Measurements from ENCODE around the gene KRT80. TPM values are rescaled to one million over a fixed set of nuclear protein-coding genes. Genes with fewer than 3 reads are reported as not detected.

The KRT80 gene
- total RNA-seq, 1 experiment from 2014 or later = 51.5 TPM

- peaks cover 22% of the 10 kb centered on the region for H3K4me1 ChIP-seq (ENCODE audit: control insufficient read depth, insufficient read depth, low read length)
- ChIA-PET CTCF (interaction anchor here (0.7 to 1.0 kb wide), 2 partner anchors 12 to 106 kb away, joined by 3 read pairs; no protein-coding TSS in a partner anchor), POLR2A (interaction anchor here (0.6 kb wide), 1 partner anchor 28 kb away, joined by 3 read pairs; no protein-coding TSS in a partner anchor)
- ATAC-seq (0 out of 2 replicates have a peak, but pooled peaks have one; percentile 4), DNase-seq (ENCODE audit: low read depth, low spot score) (no peak)
- intact Hi-C loops (cut with micrococcal nuclease; ENCODE audit: unreplicated experiment) = no loop called here
- H3K27me3 ChIP-seq (ENCODE audit: control insufficient read depth, insufficient read depth, low read length) = no peaks in the 10 kb centered on the region
- in situ Hi-C loops (cut with HindIII; ENCODE audit: low pct_unique_long_range_greater_than_20kb, low sequenced_read_pairs) = no loop called here
- peak overlapping the region; percentile 63; the same call in 1 of the 2 replicates for H3K27ac ChIP-seq (ENCODE audit: low read length)
- H3K36me3 ChIP-seq (ENCODE audit: control insufficient read depth, insufficient read depth, low read length) = no peaks in the 10 kb centered on the region
- no peaks in the 10 kb centered on the region for H3K9me3 ChIP-seq (ENCODE audit: control insufficient read depth, insufficient read depth, low read depth, low read length)
- no peak for TF ChIP-seq REST (IDR thresholded peaks at IDR 0.05; ENCODE audit: insufficient read depth in 1 of 2, low read depth in 2 of 2, low read length in 1 of 2)
- no peak overlapping the region for H3K4me3 ChIP-seq (ENCODE audit: low read depth in 2 of 2, low read length in 2 of 2)
- no TSS peak for BruUV-seq (replicated peaks)
Observed at GRCh38 chr12:52173526-52173925, 18.3 kb downstream of the KRT80 start.

DNA sequence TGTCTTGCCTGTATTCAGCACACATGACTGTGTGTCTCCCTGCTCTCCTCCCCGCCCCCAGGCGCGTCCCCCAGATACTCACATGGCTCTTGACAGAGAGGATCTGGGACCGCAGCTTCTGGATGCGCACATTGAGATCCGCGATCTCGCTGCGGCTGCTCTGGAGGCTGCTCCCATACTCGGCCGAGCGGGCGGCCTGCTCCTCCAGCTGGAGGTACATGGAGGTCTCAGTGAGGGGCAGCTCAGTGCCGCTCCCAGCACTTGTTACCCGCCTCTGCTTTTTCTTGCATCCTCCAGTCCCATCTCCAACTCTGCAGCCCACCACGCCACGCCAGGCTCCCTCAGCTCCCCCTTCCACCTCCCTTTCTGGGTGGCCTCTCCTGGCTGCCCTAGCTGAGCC is 18.9 kb downstream of the KRT80 start:
- CTCF ChIA-PET = no interaction called here
- no peak overlapping the region for H3K27ac ChIP-seq (ENCODE audit: low read length)
- no TSS peak for BruUV-seq (replicated peaks)

More for the DNA sequence above, 18.9 kb downstream of the KRT80 start:
- Histone ChIP-seq H3K9me3 (ENCODE audit: control insufficient read depth, insufficient read depth, low read depth, low read length) (no peaks in the 10 kb centered on the region), H3K27me3 (ENCODE audit: control insufficient read depth, insufficient read depth, low read length) (no peaks in the 10 kb centered on the region), H3K4me3 (ENCODE audit: low read depth in 2 of 2, low read length in 2 of 2) (no peak overlapping the region), H3K36me3 (ENCODE audit: control insufficient read depth, insufficient read depth, low read length) (no peaks in the 10 kb centered on the region), H3K4me1 (ENCODE audit: control insufficient read depth, insufficient read depth, low read length) (peaks cover 28% of the 10 kb centered on the region)
- in situ Hi-C loops (cut with HindIII; ENCODE audit: low pct_unique_long_range_greater_than_20kb, low sequenced_read_pairs) (no loop called here), intact Hi-C loops (cut with micrococcal nuclease; ENCODE audit: unreplicated experiment) (no loop called here)
- ATAC-seq (no peak), DNase-seq (ENCODE audit: low read depth, low spot score) (no peak)
- POLR2A ChIA-PET = no interaction called here
- TF ChIP-seq REST (IDR thresholded peaks at IDR 0.05; ENCODE audit: insufficient read depth in 1 of 2, low read depth in 2 of 2, low read length in 1 of 2) = no peak
- no peak for TF ChIP-seq TCF7L2 (IDR thresholded peaks at IDR 0.05; ENCODE audit: low read depth, low read length)
- no peak for TF ChIP-seq SIN3A (IDR thresholded peaks at IDR 0.05; ENCODE audit: borderline replicate concordance, insufficient read depth, low read depth, low read length)
- no peak for TF ChIP-seq CTCF (IDR thresholded peaks at IDR 0.05)
- no peak for TF ChIP-seq POLR2AphosphoS5 (IDR thresholded peaks at IDR 0.05; ENCODE audit: low read depth, low read length)

All from Panc1 (cell line).